Sigmoid colon (tissue), 7 donors: Measurements from ENCODE around the gene ABT1. TPM values are rescaled to one million over a fixed set of nuclear protein-coding genes. Genes with fewer than 3 reads are reported as not detected.

Experiments used
- DNase-seq: peaks from one replicate; pipeline ENCODE4 v3.0.0-alpha.2; 2019
- H3K27ac ChIP-seq, 4 donors: fragments of 200-600 bp; sonication (generic); one replicate each; pipeline ENCODE4 v1.5.1; 2016 to 2019; ENCODE audit warnings: mild to moderate bottlenecking in 1 of 4
- H3K27me3 ChIP-seq, 3 donors: fragments of 200-600 bp; sonication (generic); one replicate each; pipeline ENCODE4 v1.5.1; 2019; ENCODE audit warnings: mild to moderate bottlenecking in 1 of 3
- H3K36me3 ChIP-seq, 4 donors: fragments of 200-600 bp; sonication (generic); one replicate each; pipeline ENCODE4 v1.5.1; 2016 to 2019
- H3K4me1 ChIP-seq, 4 donors: fragments of 200-600 bp; sonication (generic); one replicate each; pipeline ENCODE4 v1.5.1; 2017 to 2019
- H3K4me3 ChIP-seq, 4 donors: fragments of 200-600 bp; sonication (generic); one replicate each; pipeline ENCODE4 v1.5.1; 2017 to 2019; ENCODE audit warnings: mild to moderate bottlenecking in 2 of 4, moderate library complexity in 1 of 4
- H3K9me3 ChIP-seq, 4 donors: fragments of 200-600 bp in 3 of 4; sonication (generic) in 3 of 4; one replicate each; pipeline versions ENCODE4 v1.5.1 to v1.6.1; 2013 to 2019
- EP300 ChIP-seq, 4 donors: sonication (generic); formaldehyde crosslinking; IDR thresholded peaks; one replicate each; pipeline ENCODE4 v1.6.1; 2017; ENCODE audit warnings: antibody characterized with exemption in 4 of 4
- POLR2A ChIP-seq, 2 donors: fragments of 450-650 bp; IDR thresholded peaks; one replicate each; pipeline ENCODE4 v1.6.1; 2016; ENCODE audit warnings: antibody characterized with exemption in 2 of 2, mild to moderate bottlenecking in 2 of 2, moderate library complexity in 2 of 2
- POLR2AphosphoS5 ChIP-seq, 4 donors: sonication (generic); formaldehyde crosslinking; IDR thresholded peaks; one replicate each; pipeline ENCODE4 v1.6.1; 2017; ENCODE audit warnings: antibody characterized with exemption in 4 of 4
- WGBS, 2 donors: extraction: QIAGEN DNeasy Blood & Tissue Kit; methylation state at CpG; one replicate each; pipeline ENCODE4 v1.1.7; 2013; 5-methylcytosine and 5-hydroxymethylcytosine counted together
- intact Hi-C: fragments of 100-400 bp; cut with DNase I; formaldehyde crosslinking; loops from one replicate; pipeline ENCODE4 v1.15.1; 2023
- polyA plus RNA-seq, 3 donors: library from polyadenylated mRNA; stranded (reverse); fragments of 200-250 nt; gene quantifications; one replicate each; pipeline ENCODE4 v1.2.3, GENCODE V29; 2013
- total RNA-seq, 4 donors: library from RNA; depleted of rRNA; stranded (reverse); fragments of >200 nt; gene quantifications; one replicate each; pipeline ENCODE4 v1.1.0, GENCODE V29; 2016
- TF ChIP-seq, protein P1 (sequence below), 4 experiments: fragments of 450-650 bp in 3 of 4; fragments of 200-600 bp in 1 of 4; IDR thresholded peaks; one replicate each; pipeline ENCODE4 v1.5.1; 2016 to 2019; ENCODE audit warnings: antibody characterized with exemption in 4 of 4, mild to moderate bottlenecking in 3 of 4, moderate library complexity in 2 of 4
- donor health status: healthy with polysubstance abuse.
- donor health status: Bipolar disorder and iron deficiency.
- donor health status: healthy.

The ABT1 gene
- total and polyA plus RNA-seq, 7 donors: 10.2 to 21.3 (median 16.6) TPM

DNA sequence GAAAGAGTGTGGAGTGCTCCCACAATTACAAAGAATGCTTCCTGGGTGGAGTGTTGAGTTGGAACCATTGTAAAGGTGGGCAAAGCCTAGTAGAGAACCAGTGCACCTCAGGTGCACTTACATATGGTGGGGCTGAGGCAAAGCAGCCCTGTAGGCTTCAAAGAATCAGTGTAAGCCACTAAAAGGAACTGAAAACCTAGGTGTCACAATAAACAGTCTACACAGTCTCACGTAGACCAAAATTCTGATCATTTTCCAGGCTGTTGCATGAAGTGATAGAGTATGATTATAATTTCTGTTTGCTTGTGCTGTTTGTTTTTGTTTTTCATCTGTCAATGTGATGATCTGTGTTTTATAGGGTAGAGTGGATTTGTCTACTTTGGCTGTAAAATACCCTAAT lies 2.8 kb downstream of the ABT1 start:
- Histone ChIP-seq H3K9me3 (no peaks in the 10 kb centered on the region), H3K4me3 (no peak overlapping the region), H3K27ac (no peak overlapping the region), H3K27me3 (peaks cover 0 to 3% (median 0%) of the 10 kb centered on the region in 3 donors), H3K36me3 (peaks cover 0 to 24% (median 9%) of the 10 kb centered on the region in 4 donors), H3K4me1 (peaks cover 0 to 25% (median 13%) of the 10 kb centered on the region in 4 donors)
- intact Hi-C loops: loop anchor here (5.0 kb wide), 3 partner anchors 62 to 1208 kb away; partner anchors contain the start of gene HMGN4
- DNase-seq: no peak
- TF ChIP-seq EP300 (IDR thresholded peaks at IDR 0.05) (no peak), POLR2A (IDR thresholded peaks at IDR 0.05) (no peak)
- TF ChIP-seq, protein P1, sequence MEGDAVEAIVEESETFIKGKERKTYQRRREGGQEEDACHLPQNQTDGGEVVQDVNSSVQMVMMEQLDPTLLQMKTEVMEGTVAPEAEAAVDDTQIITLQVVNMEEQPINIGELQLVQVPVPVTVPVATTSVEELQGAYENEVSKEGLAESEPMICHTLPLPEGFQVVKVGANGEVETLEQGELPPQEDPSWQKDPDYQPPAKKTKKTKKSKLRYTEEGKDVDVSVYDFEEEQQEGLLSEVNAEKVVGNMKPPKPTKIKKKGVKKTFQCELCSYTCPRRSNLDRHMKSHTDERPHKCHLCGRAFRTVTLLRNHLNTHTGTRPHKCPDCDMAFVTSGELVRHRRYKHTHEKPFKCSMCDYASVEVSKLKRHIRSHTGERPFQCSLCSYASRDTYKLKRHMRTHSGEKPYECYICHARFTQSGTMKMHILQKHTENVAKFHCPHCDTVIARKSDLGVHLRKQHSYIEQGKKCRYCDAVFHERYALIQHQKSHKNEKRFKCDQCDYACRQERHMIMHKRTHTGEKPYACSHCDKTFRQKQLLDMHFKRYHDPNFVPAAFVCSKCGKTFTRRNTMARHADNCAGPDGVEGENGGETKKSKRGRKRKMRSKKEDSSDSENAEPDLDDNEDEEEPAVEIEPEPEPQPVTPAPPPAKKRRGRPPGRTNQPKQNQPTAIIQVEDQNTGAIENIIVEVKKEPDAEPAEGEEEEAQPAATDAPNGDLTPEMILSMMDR (IDR thresholded peaks at IDR 0.05): no peak
- 83 to 87% methylated on average over 1 of the region's 1 CpG for WGBS, 2 donors

DNA sequence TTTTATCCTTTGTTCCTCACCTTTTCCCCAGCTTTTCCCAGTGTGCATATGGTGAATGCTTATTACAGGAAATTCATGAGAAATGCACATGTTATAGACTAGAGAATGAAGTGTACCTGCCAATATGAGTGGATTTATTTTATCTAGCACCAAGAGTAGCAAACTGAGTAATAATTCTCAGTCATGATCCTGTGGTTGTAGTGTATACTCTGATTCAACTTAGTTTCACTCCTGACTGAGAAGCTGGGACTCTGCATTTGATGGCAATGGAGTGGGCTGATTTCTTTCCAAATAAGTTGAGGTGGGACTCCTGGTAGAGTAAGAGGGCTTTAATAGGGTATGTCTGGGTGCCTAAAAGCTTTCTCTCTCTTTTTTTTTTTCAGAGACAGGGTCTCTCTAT lies 4.0 kb downstream of the ABT1 start:
- Histone ChIP-seq H3K27me3 (no peaks in the 10 kb centered on the region), H3K4me1 (peaks cover 0 to 16% (median 6%) of the 10 kb centered on the region in 4 donors), H3K27ac (no peak overlapping the region), H3K4me3 (no peak overlapping the region), H3K9me3 (no peaks in the 10 kb centered on the region), H3K36me3 (peaks cover 0 to 24% (median 9%) of the 10 kb centered on the region in 4 donors)
- intact Hi-C loops: no loop called here
- TF ChIP-seq POLR2AphosphoS5 (IDR thresholded peaks at IDR 0.05) (no peak), POLR2A (IDR thresholded peaks at IDR 0.05) (no peak), EP300 (IDR thresholded peaks at IDR 0.05) (no peak)
- TF ChIP-seq, protein P1 (IDR thresholded peaks at IDR 0.05): no peak
- no peak for DNase-seq

DNA sequence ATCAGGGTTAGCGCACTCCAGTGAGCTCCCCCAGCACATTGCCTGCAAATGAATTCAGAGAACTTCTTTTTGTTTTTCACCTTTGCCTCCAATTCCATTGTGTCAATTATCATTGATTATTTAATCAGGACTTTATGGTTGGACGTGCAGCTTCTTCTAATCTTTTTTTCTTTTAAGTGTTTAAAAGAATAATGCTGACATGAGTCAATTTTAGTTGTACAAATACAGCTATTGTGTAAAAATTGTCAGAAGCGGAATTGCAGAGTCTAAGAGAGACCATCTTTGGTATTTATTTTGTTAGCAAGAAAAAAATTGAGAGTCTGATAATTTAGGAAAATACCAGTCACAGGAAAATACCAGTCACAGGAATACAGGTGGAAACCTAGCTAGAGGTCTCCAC lies 5.5 kb downstream of the ABT1 start:
- Histone ChIP-seq H3K36me3 (peaks cover 0 to 24% (median 9%) of the 10 kb centered on the region in 4 donors), H3K9me3 (no peaks in the 10 kb centered on the region), H3K27me3 (no peaks in the 10 kb centered on the region), H3K27ac (no peak overlapping the region), H3K4me3 (no peak overlapping the region), H3K4me1 (peaks cover 0 to 12% (median 5%) of the 10 kb centered on the region in 4 donors)
- TF ChIP-seq, protein P1 (IDR thresholded peaks at IDR 0.05): no peak
- TF ChIP-seq POLR2A (IDR thresholded peaks at IDR 0.05) (no peak), EP300 (IDR thresholded peaks at IDR 0.05) (no peak), POLR2AphosphoS5 (IDR thresholded peaks at IDR 0.05) (no peak)
- no peak for DNase-seq
- WGBS, 2 donors: 83 to 90% methylated on average over 3 of the region's 3 CpGs
- intact Hi-C loops: no loop called here

DNA sequence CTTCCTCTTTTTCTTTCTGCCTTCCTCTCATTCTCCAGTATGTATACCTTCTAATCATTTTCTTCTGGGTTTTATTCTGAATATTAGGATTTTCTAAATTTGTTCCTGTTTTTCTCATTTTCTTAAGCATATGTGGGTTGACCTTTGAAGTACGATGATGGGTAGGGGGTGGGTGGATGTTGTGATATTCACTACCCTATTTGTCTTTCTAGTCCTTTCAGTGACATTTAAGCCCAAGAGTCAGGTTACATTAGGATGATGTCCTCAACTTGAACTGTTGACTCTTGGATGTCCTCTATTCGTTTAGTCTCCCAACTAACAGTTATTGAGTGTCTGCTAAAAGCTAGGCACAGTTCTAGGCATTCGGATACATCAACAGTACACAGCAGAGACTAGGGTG lies 7.3 kb downstream of the ABT1 start:
- peaks cover 0 to 6% (median 0%) of the 10 kb centered on the region in 4 donors for H3K4me1 ChIP-seq
- H3K9me3 ChIP-seq: no peaks in the 10 kb centered on the region
- DNase-seq: no peak
- H3K27ac ChIP-seq: no peak overlapping the region
- WGBS, 2 donors: 75 to 76% methylated on average over 3 of the region's 3 CpGs
- no peak overlapping the region for H3K4me3 ChIP-seq
- intact Hi-C loops: no loop called here
- H3K27me3 ChIP-seq: no peaks in the 10 kb centered on the region
- peaks cover 0 to 12% (median 0%) of the 10 kb centered on the region in 4 donors for H3K36me3 ChIP-seq
- TF ChIP-seq EP300 (IDR thresholded peaks at IDR 0.05): no peak

DNA sequence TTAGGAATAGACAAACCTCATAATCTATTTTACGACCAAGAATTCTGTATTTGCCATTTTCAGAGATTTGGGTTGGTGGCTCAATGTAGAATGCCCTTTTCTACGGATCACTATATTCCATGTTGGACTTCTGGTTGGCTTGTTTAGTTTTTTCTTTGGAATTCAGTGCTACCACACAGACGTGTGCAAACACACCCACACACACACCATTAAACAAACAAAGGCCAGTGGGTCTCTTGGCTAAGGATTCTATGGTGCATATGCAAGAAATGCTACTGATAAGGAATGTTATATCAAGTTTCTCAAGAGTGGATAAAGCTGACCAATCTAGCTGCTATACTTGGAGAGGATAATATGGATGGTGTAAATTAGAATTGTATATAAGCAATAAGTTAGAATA lies 8.0 kb downstream of the ABT1 start:
- H3K36me3 ChIP-seq: peaks cover 0 to 5% (median 0%) of the 10 kb centered on the region in 4 donors
- DNase-seq: no peak
- no peak overlapping the region for H3K4me3 ChIP-seq
- TF ChIP-seq, protein P1 (IDR thresholded peaks at IDR 0.05): no peak
- TF ChIP-seq EP300 (IDR thresholded peaks at IDR 0.05) (no peak), POLR2AphosphoS5 (IDR thresholded peaks at IDR 0.05) (no peak), POLR2A (IDR thresholded peaks at IDR 0.05) (no peak)
- WGBS, 2 donors: 65 to 78% methylated on average over 3 of the region's 3 CpGs
- H3K27ac ChIP-seq: no peak overlapping the region
- peaks cover 0 to 6% (median 0%) of the 10 kb centered on the region in 4 donors for H3K4me1 ChIP-seq
- no peaks in the 10 kb centered on the region for H3K9me3 ChIP-seq
- H3K27me3 ChIP-seq: no peaks in the 10 kb centered on the region
- intact Hi-C loops: no loop called here
